Measurements from ENCODE around the gene CASKIN2. TPM values are rescaled to one million over a fixed set of nuclear protein-coding genes. Genes with fewer than 3 reads are reported as not detected.

The CASKIN2 gene
- total RNA-seq, 1 experiment from 2014 or later: 25.4 TPM

GRCh38 chr17:75486951-75487350 lies 28.4 kb downstream of the CASKIN2 start:
- no TSS peak for BruUV-seq (replicated peaks)

DNA sequence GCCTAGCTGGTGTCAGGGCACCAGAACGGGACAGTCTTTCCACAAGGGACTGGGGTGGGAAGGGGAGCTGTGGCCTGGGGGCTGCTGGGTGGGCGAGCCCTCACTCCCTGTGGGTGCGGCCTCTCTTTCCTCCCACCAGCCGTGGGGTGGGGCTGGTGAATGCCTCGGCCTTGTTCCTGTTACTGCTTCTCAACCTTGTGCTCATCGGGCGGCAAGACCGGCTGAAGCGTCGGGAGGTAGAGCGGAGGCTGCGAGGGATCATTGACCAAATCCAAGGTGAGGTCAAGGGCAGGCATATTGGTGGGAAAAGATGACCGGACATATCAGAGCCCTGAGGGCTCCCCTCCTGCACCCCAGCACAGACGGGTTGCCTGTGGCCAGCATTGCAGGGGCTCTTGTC lies 29.2 kb downstream of the CASKIN2 start:
- no peak overlapping the region for H3K4me2 ChIP-seq
- no peaks in the 10 kb centered on the region for H3K27me3 ChIP-seq (ENCODE audit: insufficient read depth, low read depth)
- no peaks in the 10 kb centered on the region for H3K9me3 ChIP-seq (ENCODE audit: insufficient read depth, low read depth)
- no peaks in the 10 kb centered on the region for H3K4me1 ChIP-seq (replicated peaks; ENCODE audit: insufficient read depth)
- H3K27ac ChIP-seq: no peak overlapping the region
- peaks cover 9% of the 10 kb centered on the region for H4K20me1 ChIP-seq (ENCODE audit: insufficient read depth)
- intact Hi-C loops (cut with micrococcal nuclease; ENCODE audit: unreplicated experiment): no loop called here
- H3K36me3 ChIP-seq (ENCODE audit: low read depth): no peaks in the 10 kb centered on the region
- TF ChIP-seq, protein P1, sequence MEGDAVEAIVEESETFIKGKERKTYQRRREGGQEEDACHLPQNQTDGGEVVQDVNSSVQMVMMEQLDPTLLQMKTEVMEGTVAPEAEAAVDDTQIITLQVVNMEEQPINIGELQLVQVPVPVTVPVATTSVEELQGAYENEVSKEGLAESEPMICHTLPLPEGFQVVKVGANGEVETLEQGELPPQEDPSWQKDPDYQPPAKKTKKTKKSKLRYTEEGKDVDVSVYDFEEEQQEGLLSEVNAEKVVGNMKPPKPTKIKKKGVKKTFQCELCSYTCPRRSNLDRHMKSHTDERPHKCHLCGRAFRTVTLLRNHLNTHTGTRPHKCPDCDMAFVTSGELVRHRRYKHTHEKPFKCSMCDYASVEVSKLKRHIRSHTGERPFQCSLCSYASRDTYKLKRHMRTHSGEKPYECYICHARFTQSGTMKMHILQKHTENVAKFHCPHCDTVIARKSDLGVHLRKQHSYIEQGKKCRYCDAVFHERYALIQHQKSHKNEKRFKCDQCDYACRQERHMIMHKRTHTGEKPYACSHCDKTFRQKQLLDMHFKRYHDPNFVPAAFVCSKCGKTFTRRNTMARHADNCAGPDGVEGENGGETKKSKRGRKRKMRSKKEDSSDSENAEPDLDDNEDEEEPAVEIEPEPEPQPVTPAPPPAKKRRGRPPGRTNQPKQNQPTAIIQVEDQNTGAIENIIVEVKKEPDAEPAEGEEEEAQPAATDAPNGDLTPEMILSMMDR (conservative IDR thresholded peaks at IDR 0.05): no peak
- no peak for TF ChIP-seq EZH2 (IDR thresholded peaks at IDR 0.05; ENCODE audit: low read depth)
- ChIA-PET POLR2A (ENCODE audit: unreplicated experiment) (no interaction called here), CTCF (interaction anchor here (0.6 kb wide), 1 partner anchor 197 kb away, joined by 4 read pairs; the partner anchor contains the start of gene SLC25A19)
- H3K79me2 ChIP-seq (ENCODE audit: low read depth): no peaks in the 10 kb centered on the region
- DNase-seq: no peak
- no peak overlapping the region for H3K4me3 ChIP-seq
- BruUV-seq (replicated peaks): no TSS peak
- H2AFZ ChIP-seq: no peak overlapping the region
- no peaks in the 10 kb centered on the region for H3F3A ChIP-seq (ENCODE audit: insufficient read depth, low read depth)
- no peaks in the 10 kb centered on the region for H3K9me2 ChIP-seq (ENCODE audit: insufficient read depth)

More at GRCh38 chr17:75486951-75487350, 28.4 kb downstream of the CASKIN2 start:
- intact Hi-C loops (cut with micrococcal nuclease; ENCODE audit: unreplicated experiment): no loop called here
- Histone ChIP-seq H3K36me3 (ENCODE audit: low read depth) (no peaks in the 10 kb centered on the region), H3K9me2 (ENCODE audit: insufficient read depth) (no peaks in the 10 kb centered on the region), H2AFZ (no peak overlapping the region), H3K79me2 (ENCODE audit: low read depth) (no peaks in the 10 kb centered on the region), H3F3A (ENCODE audit: insufficient read depth, low read depth) (no peaks in the 10 kb centered on the region), H3K4me1 (replicated peaks; ENCODE audit: insufficient read depth) (no peaks in the 10 kb centered on the region), H3K4me2 (no peak overlapping the region), H3K9me3 (ENCODE audit: insufficient read depth, low read depth) (no peaks in the 10 kb centered on the region), H3K27me3 (ENCODE audit: insufficient read depth, low read depth) (no peaks in the 10 kb centered on the region), H3K4me3 (no peak overlapping the region), H3K27ac (no peak overlapping the region), H4K20me1 (ENCODE audit: insufficient read depth) (peaks cover 9% of the 10 kb centered on the region)
- CTCF ChIA-PET: interaction anchor here (0.6 kb wide), 1 partner anchor 198 kb away, joined by 4 read pairs; the partner anchor contains the start of gene SLC25A19
- TF ChIP-seq, protein P1 (conservative IDR thresholded peaks at IDR 0.05): no peak
- TF ChIP-seq EZH2 (IDR thresholded peaks at IDR 0.05; ENCODE audit: low read depth): no peak
- POLR2A ChIA-PET (ENCODE audit: unreplicated experiment): no interaction called here
- DNase-seq: no peak

- TF ChIP-seq, protein P1 (conservative IDR thresholded peaks at IDR 0.05): no peak
- no peak for TF ChIP-seq EZH2 (IDR thresholded peaks at IDR 0.05; ENCODE audit: low read depth)
- CTCF ChIA-PET: no interaction called here
Measured at GRCh38 chr17:75485688-75486087, 29.6 kb downstream of the CASKIN2 start.

More at GRCh38 chr17:75485688-75486087, 29.6 kb downstream of the CASKIN2 start:
- no peaks in the 10 kb centered on the region for H3K36me3 ChIP-seq (ENCODE audit: low read depth)
- H3K4me3 ChIP-seq: no peak overlapping the region
- POLR2A ChIA-PET (ENCODE audit: unreplicated experiment): no interaction called here
- H2AFZ ChIP-seq: no peak overlapping the region
- no peak for DNase-seq
- no peaks in the 10 kb centered on the region for H3K4me1 ChIP-seq (replicated peaks; ENCODE audit: insufficient read depth)
- H3K9me3 ChIP-seq (ENCODE audit: insufficient read depth, low read depth): no peaks in the 10 kb centered on the region
- no peaks in the 10 kb centered on the region for H3F3A ChIP-seq (ENCODE audit: insufficient read depth, low read depth)
- no peaks in the 10 kb centered on the region for H3K27me3 ChIP-seq (ENCODE audit: insufficient read depth, low read depth)
- no TSS peak for BruUV-seq (replicated peaks)
- H4K20me1 ChIP-seq (ENCODE audit: insufficient read depth): peaks cover 9% of the 10 kb centered on the region
- H3K4me2 ChIP-seq: no peak overlapping the region
- no peaks in the 10 kb centered on the region for H3K9me2 ChIP-seq (ENCODE audit: insufficient read depth)
- no peak overlapping the region for H3K27ac ChIP-seq
- H3K79me2 ChIP-seq (ENCODE audit: low read depth): no peaks in the 10 kb centered on the region
- intact Hi-C loops (cut with micrococcal nuclease; ENCODE audit: unreplicated experiment): no loop called here
